Femur (tissue), 1 donor: ENCODE results near the gene LRRTM3.

Experiments
- DNase-seq: peaks from one replicate; pipeline ENCODE4 v3.0.0-alpha.2; 2017

The LRRTM3 gene

DNA sequence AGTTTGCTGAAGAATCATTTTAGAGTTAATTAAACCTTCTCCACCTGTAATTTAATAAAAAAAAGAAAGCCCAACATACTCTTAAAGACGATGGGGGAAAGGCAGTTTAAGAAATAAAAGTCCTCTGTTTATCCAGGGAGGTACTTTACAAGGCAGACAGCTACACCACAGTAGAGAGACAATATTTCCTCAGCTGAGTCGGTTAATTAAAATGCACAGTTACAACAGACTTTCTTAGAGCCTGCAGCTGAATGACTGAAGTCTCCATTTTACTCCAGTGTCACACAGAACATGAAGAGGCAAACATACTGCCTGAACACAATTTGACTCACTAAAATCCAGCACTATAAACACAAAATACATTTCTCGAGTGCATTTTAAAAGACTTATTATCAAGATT, 15.1 kb downstream of the LRRTM3 start:
- no peak for DNase-seq

DNA sequence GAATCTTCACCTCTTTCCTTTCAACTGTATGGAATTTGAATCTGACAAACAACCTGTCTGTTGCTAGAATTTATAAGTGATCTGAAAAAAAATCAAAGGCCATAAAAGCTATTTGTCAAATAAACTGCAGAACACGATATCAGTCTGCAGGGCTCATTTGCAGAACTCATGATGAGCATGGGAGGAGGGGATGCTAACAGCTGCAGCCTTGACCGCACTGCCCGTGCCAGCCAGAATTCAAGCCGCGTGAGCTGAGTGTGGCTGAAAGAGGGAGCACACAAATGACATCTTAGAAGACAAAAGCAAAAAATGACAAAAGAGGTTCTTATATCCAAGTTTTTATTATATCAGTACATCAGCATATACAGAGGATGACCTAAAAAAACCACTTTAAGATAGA, 15.7 kb downstream of the LRRTM3 start:
- peak; percentile 53 for DNase-seq

DNA sequence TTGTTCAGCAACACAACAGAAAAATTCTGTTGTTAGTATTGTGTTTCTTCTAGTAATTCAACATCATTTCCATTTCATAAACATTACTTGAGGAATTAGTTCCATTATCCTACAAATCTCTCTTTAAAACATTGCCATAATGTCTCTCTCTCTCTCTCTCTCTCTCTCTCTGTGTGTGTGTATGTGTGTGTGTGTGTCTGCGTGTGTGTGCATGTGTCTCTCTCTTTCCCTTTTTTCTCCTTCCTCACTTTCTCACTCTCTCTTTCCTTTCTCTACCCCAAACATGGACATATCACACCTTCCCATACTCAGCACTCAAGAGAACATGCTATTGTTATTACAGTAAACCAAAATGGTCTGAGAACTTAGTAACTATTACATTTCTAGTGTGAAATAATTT, 16.6 kb downstream of the LRRTM3 start:
- DNase-seq: no peak

DNA sequence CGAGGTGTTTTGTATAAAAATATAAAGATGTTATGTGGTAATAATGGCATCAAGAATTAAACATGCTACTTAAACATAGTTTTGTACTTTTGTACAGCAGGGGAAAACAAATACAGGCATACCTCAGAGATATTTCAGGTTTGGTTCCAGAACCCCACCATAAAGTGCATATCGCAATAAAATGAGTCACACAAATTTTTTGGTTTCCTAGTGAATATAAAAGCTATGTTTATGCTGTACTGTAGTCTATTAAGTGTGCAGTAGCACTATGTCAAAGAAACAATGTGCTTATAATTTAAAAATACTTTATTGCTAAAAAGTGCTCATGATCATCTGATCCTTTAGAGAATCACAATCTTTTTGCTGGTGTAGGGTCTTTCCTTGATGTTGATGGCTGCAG, 17.8 kb downstream of the LRRTM3 start:
- no peak for DNase-seq

DNA sequence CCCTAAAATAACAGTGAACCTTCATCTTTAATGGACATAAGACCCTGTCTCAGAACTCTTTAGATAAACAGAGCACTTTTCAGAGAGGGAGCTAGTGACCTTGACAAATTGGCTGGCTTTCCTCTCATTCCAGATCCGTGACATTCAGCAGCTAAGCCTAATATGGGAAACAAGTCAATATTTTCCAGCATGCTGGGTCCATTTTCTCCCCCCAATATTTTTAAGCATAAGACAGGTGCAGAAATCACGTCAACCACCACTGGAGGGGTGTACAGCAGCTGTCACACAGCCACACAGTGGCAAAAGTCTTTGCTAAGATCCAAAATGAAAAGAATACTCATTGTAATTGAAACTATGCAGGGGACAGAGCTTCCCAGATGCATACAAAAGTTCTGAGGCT, 26.1 kb downstream of the LRRTM3 start:
- peak; percentile 37 for DNase-seq

DNA sequence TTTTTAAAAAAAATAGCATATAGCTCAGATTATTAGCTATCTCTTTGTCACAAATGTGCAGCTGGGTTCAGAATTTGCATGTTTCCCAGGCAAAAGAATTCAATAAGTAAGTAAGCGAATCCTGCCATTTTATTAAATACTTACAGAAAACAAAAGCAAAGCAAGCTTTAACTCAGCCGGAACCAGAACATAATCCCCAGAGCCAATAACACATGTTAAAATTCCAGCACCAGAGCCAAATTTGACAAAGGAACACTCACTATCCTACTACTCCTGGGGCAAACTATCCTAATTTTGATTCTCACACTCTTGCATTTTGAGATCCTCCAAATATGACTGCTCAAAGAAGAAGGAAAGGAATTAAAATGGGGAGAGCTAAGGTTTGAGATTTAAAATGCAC, 32.6 kb downstream of the LRRTM3 start:
- peak; percentile 32 for DNase-seq

DNA sequence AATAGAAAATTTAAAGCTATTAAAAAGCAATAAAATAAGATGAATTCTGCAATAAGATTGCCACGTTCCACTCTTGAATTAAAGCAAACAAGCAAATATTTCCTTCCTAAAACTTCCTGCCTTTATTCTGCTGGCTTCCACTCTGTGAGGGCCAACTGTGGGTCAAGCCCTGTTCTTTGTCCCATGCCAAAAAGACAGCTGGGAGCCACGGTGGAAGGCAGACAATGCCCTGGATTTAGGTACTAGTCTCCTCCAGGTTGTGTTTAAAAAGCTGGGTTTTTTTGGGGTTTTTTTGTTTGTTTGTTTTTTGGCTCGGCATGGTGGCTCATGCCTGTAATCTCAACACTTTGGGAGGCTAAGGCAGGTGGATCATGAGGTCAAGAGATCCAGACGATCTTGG, 39.1 kb downstream of the LRRTM3 start:
- no peak for DNase-seq

DNA sequence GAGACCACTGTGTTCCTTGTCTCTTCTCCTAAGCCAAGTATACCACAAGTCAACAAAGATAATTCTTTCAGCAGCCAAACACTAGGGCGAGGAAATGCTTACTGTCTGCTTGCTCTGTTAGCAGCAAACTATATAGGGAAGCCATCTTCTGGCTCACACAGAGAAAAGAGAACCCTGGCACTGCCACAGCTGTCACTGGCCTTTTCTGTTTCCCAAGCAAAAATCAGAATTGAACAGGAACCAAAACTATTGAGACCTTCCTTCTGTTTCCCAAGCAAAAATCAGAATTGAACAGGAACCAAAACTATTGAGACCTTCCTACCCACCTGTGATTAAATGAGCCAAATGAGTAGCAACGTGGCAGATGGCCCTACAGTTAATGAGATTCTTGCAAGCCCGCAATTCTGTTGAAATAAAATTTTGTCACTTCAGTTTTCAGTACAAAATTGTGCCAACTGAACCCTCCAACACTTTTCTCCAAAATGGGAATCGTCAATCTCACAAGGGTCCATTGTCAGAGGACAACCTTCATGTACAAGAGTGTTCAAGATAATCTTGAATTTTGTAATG, 54.5 kb downstream of the LRRTM3 start:
- DNase-seq: no peak

DNA sequence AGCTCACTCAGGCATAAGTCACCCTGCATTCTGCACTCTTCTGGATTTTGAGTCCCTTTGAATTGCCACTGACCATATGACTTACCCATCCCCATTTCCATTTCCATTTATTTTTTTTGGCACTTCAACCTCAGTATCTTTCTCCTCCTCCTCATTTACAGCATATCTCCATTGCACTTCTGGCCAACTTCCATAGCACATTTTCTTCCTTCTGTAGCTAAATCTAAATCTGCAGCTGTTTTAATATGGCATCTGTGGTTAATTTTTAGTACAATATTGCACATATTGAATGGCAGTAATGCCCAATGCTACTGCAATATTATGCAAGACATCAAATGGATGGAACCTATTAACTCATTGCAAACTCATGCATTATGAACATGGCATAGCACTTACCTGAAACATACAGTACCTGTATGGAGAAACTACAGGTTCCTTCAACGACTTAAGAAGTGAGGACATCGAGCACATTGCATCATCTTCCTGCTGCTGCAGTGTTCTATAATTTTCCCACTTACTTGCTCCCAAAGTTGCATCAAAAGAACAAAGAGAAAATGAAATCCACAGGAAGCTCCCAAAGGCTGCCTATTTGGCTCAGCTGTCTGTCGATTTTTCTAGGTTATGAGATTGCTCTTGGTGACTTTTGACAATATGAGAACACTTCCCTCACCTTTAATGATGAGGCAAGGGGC, 55.7 kb downstream of the LRRTM3 start:
- no peak for DNase-seq

DNA sequence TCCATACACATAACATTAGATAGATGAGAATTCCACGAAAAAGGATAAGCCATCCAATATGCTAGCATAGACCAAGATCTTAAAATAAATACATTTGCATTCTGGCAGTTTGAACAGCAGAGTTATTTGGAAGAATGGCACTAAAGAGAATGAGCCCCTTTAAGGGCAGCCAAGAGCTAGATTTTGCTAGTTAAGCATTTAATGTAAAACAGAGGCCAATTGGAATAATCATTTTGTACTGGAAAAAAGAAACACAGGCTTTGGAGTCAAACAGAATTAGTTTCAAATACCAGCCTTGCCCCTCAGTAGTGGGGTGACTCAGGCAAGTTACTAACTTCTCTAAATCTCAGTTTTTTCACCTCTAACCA, 56.2 kb downstream of the LRRTM3 start:
- no peak for DNase-seq

DNA sequence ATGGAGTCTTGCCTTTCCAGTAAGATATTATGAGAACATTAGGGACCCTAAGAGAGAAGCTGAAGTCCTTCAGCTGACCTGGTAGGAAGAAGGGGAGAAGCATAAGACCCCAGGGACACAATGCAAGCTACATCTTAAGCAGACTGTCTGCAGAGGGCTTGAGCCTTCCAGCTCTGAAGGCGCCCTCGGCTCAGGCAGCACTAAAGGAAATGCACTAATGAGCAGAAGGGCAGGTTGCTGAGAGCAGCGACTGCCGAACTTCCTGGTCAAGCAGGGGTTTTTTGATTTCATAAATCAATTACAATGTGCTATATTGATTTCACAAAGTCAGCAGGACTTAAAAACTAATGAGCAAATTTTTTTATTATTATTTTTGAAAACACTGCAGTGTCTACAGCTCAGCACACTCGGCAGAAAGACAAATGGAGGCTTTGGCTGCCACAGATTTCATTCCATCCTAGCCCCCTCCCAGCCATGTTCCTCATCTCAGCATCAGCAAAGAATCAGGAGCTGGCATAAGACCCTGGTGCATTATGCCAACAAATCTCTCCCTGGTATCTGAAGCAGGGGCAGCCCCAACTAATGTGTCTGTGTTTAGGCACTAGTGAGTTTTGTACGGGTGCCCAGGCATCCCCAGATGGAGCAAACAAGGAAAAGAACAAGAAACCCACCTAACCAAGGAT, 57.1 kb downstream of the LRRTM3 start:
- no peak for DNase-seq

DNA sequence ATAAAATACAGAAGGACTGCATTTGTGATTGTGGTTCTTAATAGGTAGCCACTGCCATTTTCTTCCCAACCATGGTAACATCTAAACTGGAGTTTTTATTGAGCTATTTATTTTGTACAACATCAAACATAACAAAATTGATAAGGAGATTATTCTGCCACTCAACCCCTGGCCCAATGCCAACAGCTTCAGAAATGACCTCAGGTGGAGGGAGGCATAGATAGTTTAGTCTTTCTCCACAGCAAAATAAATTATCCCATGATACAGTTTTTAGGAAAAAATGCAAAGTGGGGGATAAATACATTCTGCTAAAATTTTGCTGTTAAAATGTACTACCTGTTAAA, 57.6 kb downstream of the LRRTM3 start:
- DNase-seq: no peak

DNA sequence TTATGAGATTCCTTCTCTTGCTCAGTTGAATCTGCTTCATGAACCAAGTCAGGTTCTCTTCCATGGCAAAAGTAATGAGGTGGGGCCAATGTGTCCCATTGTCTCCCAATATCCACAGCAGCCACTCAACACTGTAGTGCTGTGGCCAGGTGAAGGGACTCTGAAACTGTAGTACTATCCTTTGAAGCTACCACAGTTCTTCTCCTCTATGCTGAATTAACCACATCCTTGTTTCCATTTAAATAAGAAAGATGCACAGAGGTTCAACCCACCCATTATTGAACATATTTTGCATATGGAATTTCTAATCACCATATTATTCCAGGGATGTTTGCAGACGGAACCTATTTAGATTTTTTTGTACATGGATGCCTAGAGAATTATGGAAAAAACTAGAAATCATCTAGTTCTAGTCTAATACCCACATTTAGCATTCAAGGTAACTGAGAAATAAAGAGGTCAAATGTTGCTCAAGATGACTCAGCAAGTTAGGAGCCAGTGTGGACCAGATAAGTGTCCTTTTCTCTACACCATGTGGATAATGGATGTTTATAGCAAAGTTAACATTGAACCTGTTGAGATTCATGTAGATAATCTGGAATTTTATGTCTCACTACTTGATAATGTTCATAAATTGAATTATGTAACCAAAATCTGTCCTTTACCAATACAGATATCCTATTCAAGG, 64.5 kb downstream of the LRRTM3 start:
- DNase-seq: no peak

DNA sequence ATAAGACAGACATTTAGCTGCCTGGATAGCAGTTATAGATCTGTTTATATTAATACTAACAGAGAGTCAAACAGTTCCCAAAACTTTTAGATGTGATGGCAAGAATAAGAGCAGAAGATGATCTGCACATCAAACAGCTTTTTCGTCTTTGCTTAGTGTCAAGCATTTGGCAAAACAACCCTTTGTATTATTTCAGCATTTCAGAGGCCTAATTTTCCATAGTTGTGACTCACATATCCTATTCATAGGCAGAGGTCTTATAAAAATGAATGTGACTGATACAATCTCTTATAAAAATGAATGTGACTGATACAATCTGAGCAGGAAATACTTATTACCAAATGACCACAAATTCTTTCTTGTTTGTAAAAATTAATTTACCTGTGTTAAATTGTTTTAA, 71.2 kb downstream of the LRRTM3 start:
- no peak for DNase-seq

DNA sequence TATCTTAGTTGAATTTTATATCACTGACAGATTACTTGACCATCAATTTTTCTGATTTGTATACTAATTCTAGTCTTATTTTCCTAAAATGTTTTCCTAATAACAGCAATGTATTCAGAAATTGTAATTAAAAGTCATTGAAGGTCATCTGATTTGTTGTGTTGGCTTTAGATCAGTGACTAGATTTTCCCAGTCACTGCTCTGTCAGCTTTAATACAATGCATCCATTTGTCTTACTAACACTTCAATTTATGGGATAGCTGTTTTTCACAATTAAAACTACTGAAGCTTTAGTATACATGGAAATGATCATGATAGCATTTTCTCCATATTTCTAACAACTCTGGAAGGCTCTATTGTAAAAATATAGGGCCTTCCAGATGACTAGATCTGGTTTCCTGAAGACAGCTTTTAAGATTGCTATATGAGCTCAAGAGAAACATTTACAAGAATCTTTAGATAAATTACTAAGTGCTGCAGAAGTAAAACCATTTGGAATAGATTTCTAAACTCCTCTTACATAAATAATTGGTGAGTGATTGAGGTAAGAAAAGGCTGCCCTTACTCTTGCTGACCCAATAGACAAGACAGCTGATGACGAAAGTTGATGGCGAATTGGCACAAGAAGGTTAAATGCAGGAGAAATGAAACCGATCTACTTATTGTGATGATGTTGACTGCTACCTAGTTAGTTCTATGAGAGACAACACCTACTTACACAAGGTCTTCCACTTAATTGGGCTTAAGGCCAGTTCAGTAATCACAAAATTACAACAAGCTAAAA, 74.1 kb downstream of the LRRTM3 start:
- DNase-seq: no peak

DNA sequence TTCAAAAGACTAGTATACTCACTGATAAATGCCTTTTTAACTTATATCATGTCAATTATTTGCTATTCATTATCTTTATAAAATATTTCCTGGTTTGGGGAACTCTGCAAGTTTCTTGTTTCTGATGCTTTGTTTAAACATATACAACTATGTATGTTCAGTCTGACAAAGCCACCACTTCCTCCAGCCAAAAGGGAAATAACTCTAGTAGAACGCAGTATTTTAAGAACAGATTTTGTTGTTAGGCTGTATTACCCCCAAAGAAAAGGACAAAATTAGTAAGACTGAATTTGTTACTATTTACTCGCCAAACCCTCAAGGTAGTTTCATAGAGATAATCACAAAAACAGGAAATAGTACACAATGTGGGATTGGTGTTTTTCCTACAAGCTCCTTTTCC, 78.9 kb downstream of the LRRTM3 start:
- no peak for DNase-seq

DNA sequence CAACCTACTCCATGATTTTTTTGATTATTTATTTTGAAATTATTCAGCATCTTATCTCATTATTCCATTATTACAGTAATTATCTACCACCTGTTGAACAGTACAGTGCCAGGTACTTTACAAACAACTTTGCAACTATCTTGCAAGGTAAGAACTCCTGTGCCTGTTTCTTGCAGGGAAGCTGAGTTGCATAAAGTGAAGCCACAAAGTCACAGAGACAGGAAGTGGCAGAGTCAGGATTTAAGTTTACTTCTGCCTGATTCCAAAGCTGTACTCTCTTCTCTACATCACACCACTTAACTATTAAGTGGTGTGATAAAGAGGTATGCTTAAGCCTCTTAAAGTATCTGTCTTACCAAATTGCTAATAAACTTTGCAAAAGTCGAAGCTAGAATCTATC, 80.1 kb downstream of the LRRTM3 start:
- DNase-seq: no peak

DNA sequence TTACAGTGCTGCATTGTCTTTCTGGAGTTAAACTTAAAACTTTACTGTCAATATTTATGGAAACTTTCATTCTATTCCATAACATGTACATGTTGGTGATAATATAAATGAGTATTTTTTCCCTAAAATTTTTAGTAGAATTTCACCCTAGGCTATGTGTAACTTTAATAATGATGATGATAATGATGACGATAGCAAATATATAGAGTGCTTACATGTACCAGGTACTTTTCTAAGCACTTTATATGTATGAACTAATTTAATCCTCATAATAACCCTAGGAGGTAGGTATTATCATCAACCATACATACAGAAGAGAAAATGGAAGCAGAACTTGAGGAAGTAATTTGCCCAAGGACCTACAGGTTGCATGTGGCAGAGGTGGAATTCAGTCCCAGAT, 85.6 kb downstream of the LRRTM3 start:
- DNase-seq: no peak

DNA sequence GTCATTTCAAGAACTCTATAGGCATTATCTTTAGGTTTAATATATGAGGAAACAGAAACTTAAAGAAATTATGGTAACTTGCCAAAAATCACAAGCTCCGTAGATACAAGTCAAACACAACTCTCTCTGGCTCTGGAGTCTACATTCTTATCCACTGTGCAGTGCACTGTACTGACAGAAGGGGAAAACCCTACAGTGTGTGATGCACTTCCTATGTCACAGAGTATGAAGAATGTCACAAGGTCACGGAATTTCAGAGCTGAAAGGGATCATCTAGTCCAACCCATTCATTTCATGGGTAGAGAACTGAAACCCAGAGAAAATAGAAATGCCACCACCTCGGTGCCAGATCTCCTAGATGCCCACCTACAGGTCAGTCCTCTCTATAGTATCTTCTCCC, 86.1 kb downstream of the LRRTM3 start:
- no peak for DNase-seq

DNA sequence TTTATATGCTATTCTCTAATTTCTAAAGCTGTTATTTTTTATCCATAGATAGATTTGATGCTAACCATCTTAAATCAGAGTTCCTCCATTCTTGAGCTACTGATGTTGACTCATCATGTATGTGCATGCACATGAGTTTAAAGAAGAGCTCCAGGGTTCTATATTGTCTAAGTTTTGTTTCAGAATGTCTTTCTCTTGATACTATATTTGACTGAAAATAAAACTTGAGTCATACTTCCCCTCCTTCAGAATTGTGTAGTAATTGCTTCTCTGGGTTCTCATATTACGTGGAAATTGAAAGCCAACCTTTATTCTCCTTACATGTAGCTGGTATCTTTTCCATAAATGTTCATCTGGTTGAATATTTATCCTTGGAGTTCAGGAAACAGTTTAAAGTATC, 89.4 kb downstream of the LRRTM3 start:
- DNase-seq: no peak

DNA sequence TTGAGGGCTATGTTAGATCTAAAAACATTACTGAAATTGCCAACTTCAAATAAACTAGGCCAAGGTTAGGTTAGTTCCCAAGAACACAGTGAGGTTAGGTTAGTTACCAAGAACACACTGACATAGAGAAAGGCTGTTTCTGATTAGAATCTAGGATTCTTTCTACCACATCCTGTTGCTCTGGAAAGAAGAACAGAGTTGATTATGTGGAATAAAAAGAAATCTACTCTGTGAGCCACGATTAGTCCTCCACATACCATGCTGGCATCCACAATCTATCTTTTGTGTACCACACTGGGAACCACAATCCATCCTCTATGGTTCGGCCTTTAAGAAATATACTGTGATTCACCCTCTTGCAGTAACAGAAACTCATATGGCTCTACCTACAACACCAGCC, 91.4 kb downstream of the LRRTM3 start:
- no peak for DNase-seq

DNA sequence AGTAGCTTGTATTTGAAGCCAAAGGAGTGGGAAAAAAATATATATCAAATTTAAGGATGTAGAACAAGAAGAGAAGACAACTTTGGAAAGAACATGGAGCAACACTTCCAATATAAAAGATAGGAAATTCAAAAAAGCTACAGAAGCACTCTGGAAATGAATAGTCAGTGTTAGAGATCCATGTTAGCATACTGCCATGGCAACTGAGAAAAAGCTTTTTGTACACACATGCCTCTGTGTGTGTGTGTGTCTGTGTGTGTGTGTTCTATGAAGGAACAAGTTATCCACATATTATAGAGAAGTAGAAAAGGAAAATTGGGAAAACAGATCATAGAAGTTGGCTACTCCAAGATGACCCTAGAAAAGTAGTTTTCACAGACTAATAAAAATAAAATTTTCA, 96.3 kb downstream of the LRRTM3 start:
- no peak for DNase-seq

DNA sequence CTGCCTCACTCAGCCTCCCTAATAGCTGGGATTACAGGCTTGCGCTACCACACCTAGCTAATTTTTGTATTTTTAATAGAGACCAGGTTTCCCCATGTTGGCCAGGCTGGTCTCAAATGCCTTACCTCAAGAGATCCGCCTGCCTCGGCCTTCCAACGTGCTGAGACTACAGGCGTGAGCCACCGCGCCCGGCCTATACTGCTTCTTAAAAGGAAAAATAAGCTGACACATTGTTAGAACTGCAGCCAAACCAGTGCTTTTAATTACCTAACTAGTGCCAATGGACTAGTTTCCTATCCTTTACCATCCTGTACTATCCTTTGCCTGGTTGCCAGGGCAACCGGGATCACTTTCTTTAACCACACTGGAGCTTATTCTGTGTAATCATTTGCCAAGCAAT, 108.0 kb downstream of the LRRTM3 start:
- DNase-seq: no peak
